ENCODE data around the gene TYMS.

Gene TYMS

DNA sequence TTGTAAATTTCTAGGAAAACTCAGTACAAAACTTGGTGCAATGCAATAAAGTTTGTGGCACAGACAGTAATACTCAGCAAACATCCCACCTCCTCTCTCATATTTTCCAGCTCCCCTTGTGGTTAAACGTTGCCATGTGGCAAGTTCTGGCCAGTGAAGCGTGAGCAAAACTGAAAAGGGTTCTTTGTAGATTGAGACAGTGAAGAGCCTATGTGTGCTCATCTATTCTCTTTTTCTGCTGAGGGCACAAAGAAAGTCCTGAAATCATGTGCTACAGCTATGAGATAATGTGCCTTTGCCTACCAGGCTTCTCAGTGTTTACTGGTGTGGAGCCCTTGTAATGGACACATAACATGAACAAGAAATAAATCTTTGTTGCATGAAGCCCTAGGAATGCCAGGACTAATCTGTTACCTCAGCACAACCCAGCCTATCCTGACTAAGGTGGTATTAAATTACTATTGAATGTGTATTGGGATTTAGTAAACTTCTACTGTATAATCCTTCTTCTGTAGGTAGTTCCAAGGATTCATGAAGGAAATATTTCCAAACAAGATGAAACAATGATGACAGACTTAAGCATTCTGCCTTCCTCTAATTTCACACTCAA is 13.0 kb upstream of the TYMS start:
- no peak for DNase-seq (ENCODE audit: low read depth, low spot score)

- DNase-seq (ENCODE audit: low read depth, low spot score): no peak
These were observed 10.1 kb upstream of the TYMS start for GRCh38 chr18:647304-647703.

DNA sequence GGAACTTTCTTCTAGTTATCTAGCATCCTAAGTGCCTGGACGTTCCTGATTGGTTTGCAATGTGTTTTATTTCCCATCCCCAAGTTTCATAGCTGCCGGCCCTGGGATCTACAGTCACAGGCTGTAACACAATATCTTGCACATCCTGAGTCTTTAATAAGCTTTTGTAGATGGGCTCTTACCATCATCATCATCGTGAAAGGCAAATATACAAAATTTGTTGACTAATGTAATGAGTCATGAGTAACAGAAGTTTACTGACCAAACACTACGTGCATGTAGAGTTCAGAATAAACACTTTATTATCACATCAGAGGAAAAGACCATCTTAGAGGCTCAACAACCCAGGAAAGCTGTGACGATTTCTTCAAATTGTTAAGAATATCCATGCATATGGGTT is 8.1 kb upstream of the TYMS start:
- no peak for DNase-seq (ENCODE audit: low read depth, low spot score)

- no peak for DNase-seq (ENCODE audit: low read depth, low spot score)
These were observed 7.0 kb upstream of the TYMS start for GRCh38 chr18:650428-650858.

- no peak for DNase-seq (ENCODE audit: low read depth, low spot score)
These were observed 5.3 kb upstream of the TYMS start for GRCh38 chr18:652131-652530.

- no peak for DNase-seq (ENCODE audit: low read depth, low spot score)
These were observed 3.9 kb upstream of the TYMS start for GRCh38 chr18:653512-653911.

DNA sequence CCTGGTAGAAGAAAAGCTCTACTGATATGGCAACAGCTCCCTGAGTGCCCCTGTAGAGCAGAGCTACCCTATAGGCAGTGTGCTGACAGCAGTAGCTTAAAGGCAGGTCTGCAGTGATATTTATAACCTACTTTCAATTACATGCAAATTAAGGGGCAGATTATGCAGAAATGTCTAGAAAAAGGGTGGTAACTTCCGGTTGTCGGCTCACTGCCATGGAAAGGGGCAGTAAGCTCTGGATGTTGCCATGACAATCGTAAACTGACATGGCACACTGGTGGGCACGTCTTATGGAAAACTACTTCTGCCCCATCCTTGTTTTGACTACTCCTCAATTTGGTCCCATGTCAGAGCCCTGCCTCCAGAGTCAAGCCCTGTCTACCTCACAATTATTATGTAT is 2.9 kb upstream of the TYMS start:
- no peak for DNase-seq (ENCODE audit: low read depth, low spot score)

DNA sequence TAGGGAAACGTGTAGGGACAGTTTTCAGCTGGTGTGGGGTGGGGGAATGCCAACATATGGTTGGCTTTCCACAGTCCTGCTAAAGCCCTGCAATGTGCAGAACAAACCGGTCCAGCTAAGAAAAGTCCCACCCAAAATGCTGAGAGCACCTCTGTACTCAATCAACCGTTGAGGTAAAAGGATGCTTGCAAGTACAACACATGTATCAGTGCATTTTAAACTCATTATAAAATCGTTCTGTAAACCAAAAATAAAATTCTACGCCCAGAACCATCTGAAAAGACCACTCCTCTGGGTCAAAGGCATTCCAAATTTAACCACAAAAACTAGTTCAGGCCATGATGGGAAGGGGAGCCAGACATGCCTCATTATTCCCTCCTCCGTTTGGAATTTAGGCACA is 2.0 kb upstream of the TYMS start:
- DNase-seq (ENCODE audit: low read depth, low spot score): no peak

DNA sequence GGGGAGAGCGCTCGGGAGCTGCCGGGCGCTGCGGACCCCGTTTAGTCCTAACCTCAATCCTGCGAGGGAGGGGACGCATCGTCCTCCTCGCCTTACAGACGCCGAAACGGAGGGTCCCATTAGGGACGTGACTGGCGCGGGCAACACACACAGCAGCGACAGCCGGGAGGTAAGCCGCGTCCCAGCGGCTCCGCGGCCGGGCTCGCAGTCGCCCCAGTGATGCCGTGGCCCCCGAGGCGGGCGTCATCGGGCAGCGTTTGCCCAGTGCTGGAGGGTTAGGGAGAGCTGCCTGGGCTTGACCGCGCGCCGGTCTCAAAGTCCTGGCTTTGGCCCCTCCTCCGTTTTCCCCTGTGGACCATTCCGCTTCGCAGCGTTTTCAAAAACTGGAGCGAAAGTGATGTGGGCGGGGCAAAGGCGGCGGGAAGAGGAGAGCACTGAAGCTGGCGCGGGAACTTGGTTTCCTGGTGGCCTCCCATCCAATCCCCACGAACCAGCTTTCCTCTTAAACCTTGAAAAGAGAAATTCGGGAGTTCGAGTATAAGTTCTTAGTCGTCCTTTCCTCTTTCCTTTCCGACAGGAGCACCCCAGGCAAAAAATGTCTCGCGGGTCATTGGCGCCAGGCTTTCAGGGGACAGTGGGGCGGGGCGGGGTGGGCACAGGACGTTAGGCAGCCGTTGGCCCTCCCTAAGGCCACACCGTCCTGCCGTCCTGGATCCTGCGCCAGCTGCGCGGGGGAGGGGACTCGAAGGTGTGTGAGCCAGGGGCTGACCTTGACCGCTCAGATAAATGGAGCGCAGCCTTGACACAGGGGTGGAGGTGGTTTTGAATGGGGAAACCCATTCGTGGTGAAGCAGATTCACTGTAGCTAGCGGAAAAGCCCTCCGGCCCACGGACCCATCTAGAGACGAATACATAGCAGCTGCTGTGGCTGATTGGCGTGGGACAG is 821 bp downstream of the TYMS start:
- DNase-seq (ENCODE audit: low read depth, low spot score): no peak

- DNase-seq (ENCODE audit: low read depth, low spot score): no peak
These were observed 1.6 kb downstream of the TYMS start for GRCh38 chr18:658947-659533.

DNA sequence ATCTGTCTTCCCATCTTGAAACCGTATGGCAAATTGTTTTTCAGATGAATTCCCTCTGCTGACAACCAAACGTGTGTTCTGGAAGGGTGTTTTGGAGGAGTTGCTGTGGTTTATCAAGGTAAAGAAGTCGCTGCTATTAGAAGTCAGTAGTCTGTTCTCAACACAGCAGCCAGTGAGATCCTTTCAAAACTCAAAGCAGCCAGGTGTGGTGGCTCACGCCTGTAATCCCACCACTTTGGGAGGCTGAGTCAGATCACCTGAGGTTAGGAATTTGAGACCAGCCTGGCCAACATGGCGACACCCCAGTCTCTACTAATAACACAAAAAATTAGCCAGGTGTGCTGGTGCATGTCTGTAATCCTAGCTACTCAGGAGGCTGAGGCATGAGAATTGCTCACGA is 2.1 kb downstream of the TYMS start:
- no peak for DNase-seq (ENCODE audit: low read depth, low spot score)

GRCh38 chr18:662197-662596 is 4.7 kb downstream of the TYMS start:
- DNase-seq (ENCODE audit: low read depth, low spot score): no peak

GRCh38 chr18:666177-666576 is 8.7 kb downstream of the TYMS start:
- no peak for DNase-seq (ENCODE audit: low read depth, low spot score)

GRCh38 chr18:666628-667027 is 9.2 kb downstream of the TYMS start:
- DNase-seq (ENCODE audit: low read depth, low spot score): no peak

- DNase-seq (ENCODE audit: low read depth, low spot score): no peak
These were observed 10.8 kb downstream of the TYMS start for GRCh38 chr18:668260-668659.

DNA sequence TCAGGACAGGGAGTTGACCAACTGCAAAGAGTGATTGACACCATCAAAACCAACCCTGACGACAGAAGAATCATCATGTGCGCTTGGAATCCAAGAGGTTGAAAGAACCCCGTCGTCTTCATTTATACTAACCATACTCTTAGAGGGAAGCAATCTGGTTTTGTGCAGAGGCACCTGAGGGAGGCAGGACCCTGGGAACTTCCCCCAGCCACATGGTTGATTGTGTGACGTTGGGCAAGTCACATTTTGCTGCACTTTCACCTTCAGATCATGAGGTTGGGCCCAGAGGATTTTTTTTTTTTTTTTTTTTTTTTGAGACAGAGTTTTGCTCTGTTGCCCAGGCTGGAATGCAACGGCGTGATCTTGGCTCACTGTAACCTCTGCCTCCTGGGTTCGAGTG is 11.6 kb downstream of the TYMS start:
- DNase-seq (ENCODE audit: low read depth, low spot score): no peak

DNA sequence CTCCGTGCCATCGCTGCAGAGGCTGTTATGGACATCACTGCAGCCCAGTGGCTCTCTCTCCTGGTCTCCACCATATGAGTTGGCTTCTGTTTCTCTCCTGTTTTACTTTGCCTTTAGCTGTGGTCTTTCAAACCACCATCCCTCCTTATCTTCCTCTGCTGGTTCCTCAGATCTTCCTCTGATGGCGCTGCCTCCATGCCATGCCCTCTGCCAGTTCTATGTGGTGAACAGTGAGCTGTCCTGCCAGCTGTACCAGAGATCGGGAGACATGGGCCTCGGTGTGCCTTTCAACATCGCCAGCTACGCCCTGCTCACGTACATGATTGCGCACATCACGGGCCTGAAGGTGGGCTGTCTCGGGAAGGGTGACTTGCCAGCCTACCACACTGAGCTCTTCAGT is 13.1 kb downstream of the TYMS start:
- no peak for DNase-seq (ENCODE audit: low read depth, low spot score)

DNA sequence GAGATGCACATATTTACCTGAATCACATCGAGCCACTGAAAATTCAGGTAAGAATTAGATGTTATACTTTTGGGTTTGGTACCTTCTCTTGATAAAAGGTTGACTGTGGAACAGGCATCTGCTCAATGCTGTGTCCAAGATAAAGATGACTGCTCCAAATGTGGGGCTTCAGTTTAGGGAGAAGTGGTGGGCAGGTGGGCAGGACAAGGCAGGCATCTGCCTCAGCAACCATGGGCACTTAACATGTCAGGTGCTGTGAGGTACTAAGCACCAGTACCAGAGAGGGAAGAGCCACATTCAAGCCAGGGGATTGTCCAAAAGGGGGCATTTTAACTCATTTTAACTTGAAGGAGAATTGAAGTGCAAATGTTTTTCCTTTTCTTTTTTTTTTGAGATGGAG is 14.0 kb downstream of the TYMS start:
- no peak for DNase-seq (ENCODE audit: low read depth, low spot score)

DNA sequence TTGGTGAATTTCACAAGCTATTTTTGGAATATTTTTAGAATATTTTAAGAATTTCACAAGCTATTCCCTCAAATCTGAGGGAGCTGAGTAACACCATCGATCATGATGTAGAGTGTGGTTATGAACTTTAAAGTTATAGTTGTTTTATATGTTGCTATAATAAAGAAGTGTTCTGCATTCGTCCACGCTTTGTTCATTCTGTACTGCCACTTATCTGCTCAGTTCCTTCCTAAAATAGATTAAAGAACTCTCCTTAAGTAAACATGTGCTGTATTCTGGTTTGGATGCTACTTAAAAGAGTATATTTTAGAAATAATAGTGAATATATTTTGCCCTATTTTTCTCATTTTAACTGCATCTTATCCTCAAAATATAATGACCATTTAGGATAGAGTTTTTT is 15.9 kb downstream of the TYMS start:
- DNase-seq (ENCODE audit: low read depth, low spot score): no peak

- DNase-seq (ENCODE audit: low read depth, low spot score): no peak
These were observed 16.3 kb downstream of the TYMS start for GRCh38 chr18:673769-674168.

GRCh38 chr18:675307-675706 is 17.9 kb downstream of the TYMS start:
- no peak for DNase-seq (ENCODE audit: low read depth, low spot score)

GRCh38 chr18:676069-676468 is 18.6 kb downstream of the TYMS start:
- no peak for DNase-seq (ENCODE audit: low read depth, low spot score)

GRCh38 chr18:676736-677135 is 19.3 kb downstream of the TYMS start:
- no peak for DNase-seq (ENCODE audit: low read depth, low spot score)
